WI38 (cell line): ENCODE data around the gene ZCCHC14.
"Not testable (repeated sequence)": the region's sequence is repeated elsewhere in the genome, so short reads cannot be mapped to it uniquely, and the experiment has no call there.

Experiments used
- H3K4me3 ChIP-seq: 2 replicates; pipeline ENCODE4 v1.5.1; 2011; ENCODE audit warnings: low read depth, mild to moderate bottlenecking, control low read depth, low read length
- CTCF ChIP-seq: IDR thresholded peaks from 2 replicates; pipeline ENCODE4 v1.5.1; 2012; ENCODE audit warnings: low read depth, mild to moderate bottlenecking, control low read depth, low read length

The ZCCHC14 gene

GRCh38 chr16:87524407-87524806 is 31.6 kb upstream of the ZCCHC14 start:
- TF ChIP-seq CTCF = no peak
- H3K4me3 ChIP-seq = no peak overlapping the region

GRCh38 chr16:87523605-87524004 is 30.8 kb upstream of the ZCCHC14 start:
- H3K4me3 ChIP-seq = not testable (repeated sequence)

GRCh38 chr16:87521764-87522163 is 28.9 kb upstream of the ZCCHC14 start:
- H3K4me3 ChIP-seq = not testable (repeated sequence)

- not testable (repeated sequence) for H3K4me3 ChIP-seq
Observed at GRCh38 chr16:87519170-87519569, 26.3 kb upstream of the ZCCHC14 start.

GRCh38 chr16:87518430-87519051 is 25.7 kb upstream of the ZCCHC14 start:
- H3K4me3 ChIP-seq = not testable (repeated sequence)

GRCh38 chr16:87517610-87518429 is 25.0 kb upstream of the ZCCHC14 start:
- not testable (repeated sequence) for H3K4me3 ChIP-seq

GRCh38 chr16:87516361-87516760 is 23.5 kb upstream of the ZCCHC14 start:
- TF ChIP-seq CTCF = no peak
- no peak overlapping the region for H3K4me3 ChIP-seq

- H3K4me3 ChIP-seq = no peak overlapping the region
- TF ChIP-seq CTCF = no peak
Observed at GRCh38 chr16:87515475-87516330, 22.9 kb upstream of the ZCCHC14 start.

- H3K4me3 ChIP-seq = not testable (repeated sequence)
Observed at GRCh38 chr16:87509778-87510177, 17.0 kb upstream of the ZCCHC14 start.

- H3K4me3 ChIP-seq = no peak overlapping the region
- TF ChIP-seq CTCF = no peak
Observed at GRCh38 chr16:87507351-87508069, 14.7 kb upstream of the ZCCHC14 start.
